PC-3 (cell line): ENCODE results near the gene OPA3. TPM values are rescaled to one million over a fixed set of nuclear protein-coding genes. Genes with fewer than 3 reads are reported as not detected.

Experiments used
- ATAC-seq: fragments of 200-7000 bp; cut with Tn5 transposase; 2 replicates; pipeline ENCODE4 v1.9.1; 2020; ENCODE audit warnings: mild to moderate bottlenecking, moderate library complexity
- BruUV-seq: library from RNA; stranded (reverse); fragments of 400-500 nt; replicated peaks from 2 replicates; lab custom pipeline; 2021; lab: Mats Ljungman, UMichigan
- CTCF ChIA-PET: fragments of 300-600 bp; sonication (Branson Sonifier 250); formaldehyde crosslinking; loops from one replicate; lab custom pipeline; 2022; ENCODE audit warnings: antibody characterized with exemption; lab: Charles Lee
- POLR2A ChIA-PET: fragments of 300-600 bp; sonication (Branson Sonifier 250); formaldehyde crosslinking; loops from one replicate; lab custom pipeline; 2022; ENCODE audit warnings: antibody characterized with exemption; ENCODE audit not compliant: unreplicated experiment; lab: Charles Lee
- DNase-seq: peaks from one replicate; pipeline ENCODE4 v3.0.0-alpha.2; 2015
- H2AFZ ChIP-seq: fragments of 300-600 bp; sonication (generic); 2 replicates; pipeline ENCODE4 v1.6.0; 2016; ENCODE audit warnings: antibody characterized with exemption, low read length
- H3F3A ChIP-seq: fragments of 300-600 bp; sonication (generic); one replicate; pipeline ENCODE4 v1.6.0; 2017; ENCODE audit warnings: antibody characterized with exemption, low read length, control low read depth, mild to moderate bottlenecking; ENCODE audit not compliant: unreplicated experiment
- H3K27ac ChIP-seq: fragments of 300-600 bp; sonication (generic); 2 replicates; pipeline ENCODE4 v1.5.1; 2016; ENCODE audit warnings: mild to moderate bottlenecking, low read length
- H3K27me3 ChIP-seq: fragments of 300-600 bp; sonication (generic); 2 replicates; pipeline ENCODE4 v1.6.1; 2016; ENCODE audit warnings: low read length, mixed read lengths
- H3K36me3 ChIP-seq: fragments of 300-600 bp; sonication (generic); 2 replicates; pipeline ENCODE4 v1.6.1; 2016; ENCODE audit warnings: low read depth, mixed run types, low read length, mixed read lengths
- H3K4me1 ChIP-seq: fragments of 300-600 bp; sonication (generic); 2 replicates; pipeline ENCODE4 v1.5.1; 2016; ENCODE audit warnings: low read length; ENCODE audit not compliant: insufficient read depth
- H3K4me2 ChIP-seq: fragments of 300-600 bp; sonication (generic); 2 replicates; pipeline ENCODE4 v1.6.0; 2016; ENCODE audit warnings: low read length
- H3K4me3 ChIP-seq: fragments of 300-600 bp; sonication (generic); 2 replicates; pipeline ENCODE4 v1.5.1; 2016; ENCODE audit warnings: mild to moderate bottlenecking, low read length, mixed read lengths
- H3K79me2 ChIP-seq: fragments of 300-600 bp; sonication (generic); 2 replicates; pipeline ENCODE4 v1.6.1; 2017; ENCODE audit warnings: low read length, mixed read lengths
- H3K9ac ChIP-seq: fragments of 300-600 bp; sonication (generic); 2 replicates; pipeline ENCODE4 v1.6.0; 2016; ENCODE audit warnings: mild to moderate bottlenecking, low read length
- H3K9me2 ChIP-seq: fragments of 300-600 bp; sonication (generic); replicated peaks from 2 replicates; pipeline ENCODE4 v1.6.1; 2016; ENCODE audit warnings: mixed run types, low read length, mixed read lengths
- H3K9me3 ChIP-seq: fragments of 300-600 bp; sonication (generic); 2 replicates; pipeline ENCODE4 v1.6.1; 2016; ENCODE audit warnings: low read length, mixed read lengths
- H4K20me1 ChIP-seq: fragments of 300-600 bp; sonication (generic); 2 replicates; pipeline ENCODE4 v1.6.1; 2016; ENCODE audit warnings: low read length, mixed read lengths
- CTCF ChIP-seq: fragments of 300-600 bp; sonication (generic); conservative IDR thresholded peaks from 2 replicates; pipeline ENCODE4 v1.5.1; 2017; ENCODE audit warnings: antibody characterized with exemption, low read depth, mild to moderate bottlenecking, low read length
- EZH2 ChIP-seq: fragments of 300-600 bp; sonication (generic); IDR thresholded peaks from one replicate; pipeline ENCODE4 v1.6.1; 2017; ENCODE audit warnings: antibody characterized with exemption, mild to moderate bottlenecking, low read length; ENCODE audit not compliant: unreplicated experiment
- EZH2phosphoT487 ChIP-seq: fragments of 300-600 bp; sonication (generic); IDR thresholded peaks from 2 replicates; pipeline ENCODE4 v1.6.1; 2018; ENCODE audit warnings: mild to moderate bottlenecking, antibody characterized with exemption, low read length, borderline replicate concordance
- intact Hi-C: fragments of 100-400 bp; cut with micrococcal nuclease; formaldehyde crosslinking; loops from 2 replicates; pipeline ENCODE4 v1.9.0; 2023
- total RNA-seq: library from RNA; depleted of rRNA; stranded (reverse); fragments of >200 nt; gene quantifications from 2 replicates; pipeline ENCODE4 v1.2.3, GENCODE V29; 2014

OPA3 gene
- total RNA-seq, 1 experiment from 2014 or later, result 9.4 TPM

- peaks cover 5% of the 10 kb centered on the region; the same call in 1 of the 2 replicates for H3K4me1 ChIP-seq
- no peak overlapping the region for H3K9ac ChIP-seq
- intact Hi-C loops, result no loop called here
- CTCF ChIA-PET, result no interaction called here
- peaks cover 18% of the 10 kb centered on the region for H3K79me2 ChIP-seq
- H3F3A ChIP-seq, result no peaks in the 10 kb centered on the region
- H3K27me3 ChIP-seq, result no peaks in the 10 kb centered on the region
- no peak overlapping the region for H2AFZ ChIP-seq
- no peaks in the 10 kb centered on the region for H3K9me2 ChIP-seq
- ATAC-seq (no peak), DNase-seq (no peak)
- POLR2A ChIA-PET, result no interaction called here
- TF ChIP-seq EZH2, result no peak
- TF ChIP-seq CTCF, result no peak
- no peak for TF ChIP-seq EZH2phosphoT487
- no peak overlapping the region for H3K27ac ChIP-seq
- H3K4me2 ChIP-seq, result no peak overlapping the region
- no peaks in the 10 kb centered on the region for H3K9me3 ChIP-seq
- BruUV-seq, result no TSS peak
- H3K4me3 ChIP-seq, result no peak overlapping the region
- no peaks in the 10 kb centered on the region for H4K20me1 ChIP-seq
- H3K36me3 ChIP-seq, result no peaks in the 10 kb centered on the region
Measured at GRCh38 chr19:45560686-45561085, 23.9 kb downstream of the OPA3 start.

- Histone ChIP-seq H3K9me3 (no peaks in the 10 kb centered on the region), H3K4me1 (peaks cover 5% of the 10 kb centered on the region; the same call in 1 of the 2 replicates), H2AFZ (no peak overlapping the region), H4K20me1 (no peaks in the 10 kb centered on the region), H3K27me3 (no peaks in the 10 kb centered on the region), H3K79me2 (peaks cover 16% of the 10 kb centered on the region), H3K36me3 (no peaks in the 10 kb centered on the region), H3K4me3 (no peak overlapping the region), H3K9me2 (no peaks in the 10 kb centered on the region), H3K4me2 (no peak overlapping the region), H3K9ac (no peak overlapping the region), H3F3A (no peaks in the 10 kb centered on the region), H3K27ac (no peak overlapping the region)
- ChIA-PET CTCF (no interaction called here), POLR2A (no interaction called here)
- TF ChIP-seq CTCF (no peak), EZH2 (no peak), EZH2phosphoT487 (no peak)
- intact Hi-C loops, result no loop called here
- DNase-seq (no peak), ATAC-seq (no peak)
- BruUV-seq, result no TSS peak
Measured at GRCh38 chr19:45560038-45560437, 24.6 kb downstream of the OPA3 start.

DNA sequence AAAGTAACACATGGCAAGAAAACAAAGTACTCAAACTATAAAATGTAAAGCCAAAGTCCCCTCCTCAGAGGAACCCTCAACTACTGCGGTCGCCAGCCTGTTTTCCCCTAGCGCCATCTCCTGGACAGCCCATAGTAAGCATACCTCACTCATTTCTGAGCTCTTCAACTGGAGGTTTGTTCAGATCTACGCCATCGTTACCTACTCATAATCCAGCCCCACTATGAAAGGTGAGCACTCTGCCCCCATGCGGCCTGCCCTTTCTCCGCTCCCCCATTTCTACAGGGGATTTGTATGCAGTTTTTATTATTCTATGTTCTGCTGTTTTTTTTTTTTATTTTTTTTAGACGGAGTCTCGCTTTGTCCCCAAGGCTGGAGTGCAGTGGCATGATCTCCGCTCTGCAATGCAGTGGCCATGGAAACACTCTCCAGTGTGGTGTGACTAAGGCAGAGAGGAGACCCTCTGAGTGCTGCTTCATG, 26.2 kb downstream of the OPA3 start:
- no peak overlapping the region for H3K9ac ChIP-seq
- no peaks in the 10 kb centered on the region for H3K36me3 ChIP-seq
- H3F3A ChIP-seq, result no peaks in the 10 kb centered on the region
- no peaks in the 10 kb centered on the region for H3K9me2 ChIP-seq
- no peak overlapping the region for H3K27ac ChIP-seq
- H4K20me1 ChIP-seq, result no peaks in the 10 kb centered on the region
- peak; percentile 67 for DNase-seq
- TF ChIP-seq EZH2 (no peak), CTCF (peak; percentile 84), EZH2phosphoT487 (no peak)
- no peak overlapping the region for H3K4me3 ChIP-seq
- intact Hi-C loops, result no loop called here
- BruUV-seq, result no TSS peak
- H3K27me3 ChIP-seq, result no peaks in the 10 kb centered on the region
- peaks cover 5% of the 10 kb centered on the region; the same call in 1 of the 2 replicates for H3K4me1 ChIP-seq
- POLR2A ChIA-PET, result no interaction called here
- ATAC-seq, result peak; percentile 92
- no peaks in the 10 kb centered on the region for H3K9me3 ChIP-seq
- CTCF ChIA-PET, result interaction anchor here (0.5 to 1.0 kb wide), 12 partner anchors 10 to 110 kb away, joined by 3 to 8 read pairs (median 4); no protein-coding TSS in a partner anchor
- no peak overlapping the region for H2AFZ ChIP-seq
- H3K79me2 ChIP-seq, result peaks cover 9% of the 10 kb centered on the region; the same call in 1 of the 2 replicates
- no peak overlapping the region for H3K4me2 ChIP-seq
